Ammon's horn (tissue), 1 donor: ENCODE results near the gene FGL2.
"Not testable (repeated sequence)": the region's sequence is repeated elsewhere in the genome, so short reads cannot be mapped to it uniquely, and the experiment has no call there.

Experiments
- DNase-seq: peaks from one replicate; pipeline ENCODE4 v3.0.0-alpha.2; 2016; ENCODE audit warnings: low spot score

The FGL2 gene, protein sequence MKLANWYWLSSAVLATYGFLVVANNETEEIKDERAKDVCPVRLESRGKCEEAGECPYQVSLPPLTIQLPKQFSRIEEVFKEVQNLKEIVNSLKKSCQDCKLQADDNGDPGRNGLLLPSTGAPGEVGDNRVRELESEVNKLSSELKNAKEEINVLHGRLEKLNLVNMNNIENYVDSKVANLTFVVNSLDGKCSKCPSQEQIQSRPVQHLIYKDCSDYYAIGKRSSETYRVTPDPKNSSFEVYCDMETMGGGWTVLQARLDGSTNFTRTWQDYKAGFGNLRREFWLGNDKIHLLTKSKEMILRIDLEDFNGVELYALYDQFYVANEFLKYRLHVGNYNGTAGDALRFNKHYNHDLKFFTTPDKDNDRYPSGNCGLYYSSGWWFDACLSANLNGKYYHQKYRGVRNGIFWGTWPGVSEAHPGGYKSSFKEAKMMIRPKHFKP

DNA sequence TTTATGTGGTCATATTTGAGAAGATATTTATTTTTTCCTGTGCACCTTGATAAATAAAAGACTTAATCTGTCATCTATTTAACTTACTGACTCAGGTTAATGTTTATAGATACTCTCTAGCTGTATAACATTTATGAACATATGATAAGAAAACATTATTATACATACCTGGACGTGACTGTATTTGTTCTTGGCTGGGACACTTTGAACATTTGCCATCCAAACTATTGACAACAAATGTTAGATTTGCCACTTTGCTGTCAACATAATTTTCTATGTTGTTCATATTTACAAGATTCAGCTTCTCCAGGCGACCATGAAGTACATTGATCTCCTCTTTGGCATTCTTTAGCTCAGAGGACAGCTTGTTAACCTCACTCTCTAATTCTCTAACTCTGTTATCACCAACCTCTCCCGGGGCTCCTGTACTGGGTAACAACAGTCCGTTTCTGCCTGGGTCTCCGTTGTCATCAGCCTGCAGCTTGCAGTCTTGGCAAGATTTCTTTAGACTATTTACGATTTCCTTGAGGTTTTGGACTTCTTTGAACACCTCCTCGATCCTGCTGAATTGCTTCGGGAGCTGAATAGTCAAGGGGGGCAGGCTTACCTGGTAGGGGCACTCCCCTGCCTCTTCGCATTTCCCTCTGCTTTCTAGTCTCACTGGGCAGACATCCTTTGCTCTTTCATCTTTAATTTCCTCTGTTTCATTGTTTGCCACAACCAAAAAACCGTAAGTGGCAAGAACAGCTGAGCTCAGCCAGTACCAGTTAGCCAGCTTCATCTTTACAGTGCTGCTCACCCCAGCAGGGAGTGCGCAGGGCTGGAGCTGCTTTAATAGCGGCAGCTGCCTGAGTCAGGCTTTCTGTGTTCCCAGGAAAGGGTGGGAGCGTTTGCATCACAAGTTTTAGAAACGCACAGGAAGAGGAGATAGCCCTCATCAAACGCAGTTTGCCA is at the start of gene FGL2:
Gene FGL2 (minus strand): TSS at position 807 of the 954 bp plus-strand sequence. CDS start 26 bp downstream, at position 781.
- DNase-seq: peak; percentile 70

- no peak for DNase-seq
Measured at GRCh38 chr7:77248154-77248553, 48.5 kb upstream of the FGL2 start.

- peak; percentile 67 for DNase-seq
Measured at GRCh38 chr7:77247206-77247850, 47.7 kb upstream of the FGL2 start.

DNA sequence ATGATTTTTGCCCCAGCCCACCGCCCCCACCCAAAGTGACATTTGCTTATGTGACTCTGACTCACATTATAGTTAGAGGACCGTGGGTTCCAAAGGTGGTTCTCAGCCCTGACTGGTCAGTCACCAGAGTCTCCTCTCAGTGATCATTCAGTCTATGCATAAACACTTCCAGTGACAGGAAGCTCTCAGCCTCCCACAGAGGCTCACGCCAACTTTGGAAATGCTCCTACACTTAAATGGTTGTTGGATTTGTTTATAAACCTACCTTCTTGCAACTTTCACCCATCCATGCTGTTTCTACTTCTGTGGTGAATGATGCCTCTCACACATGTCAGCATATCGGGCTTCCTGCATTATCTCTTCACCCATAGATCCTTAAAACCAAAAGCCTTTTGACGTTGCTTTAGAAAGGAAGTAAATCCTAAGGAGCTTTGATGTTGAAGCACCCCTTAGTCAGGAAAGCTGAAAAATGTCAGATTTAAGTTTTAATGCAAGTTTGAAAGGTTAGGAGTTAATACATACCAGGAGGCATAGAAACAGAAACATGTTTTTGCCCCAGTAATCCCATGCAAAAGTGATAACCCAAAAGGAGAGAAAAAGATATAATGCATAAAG is 46.5 kb upstream of the FGL2 start:
- DNase-seq: no peak

DNA sequence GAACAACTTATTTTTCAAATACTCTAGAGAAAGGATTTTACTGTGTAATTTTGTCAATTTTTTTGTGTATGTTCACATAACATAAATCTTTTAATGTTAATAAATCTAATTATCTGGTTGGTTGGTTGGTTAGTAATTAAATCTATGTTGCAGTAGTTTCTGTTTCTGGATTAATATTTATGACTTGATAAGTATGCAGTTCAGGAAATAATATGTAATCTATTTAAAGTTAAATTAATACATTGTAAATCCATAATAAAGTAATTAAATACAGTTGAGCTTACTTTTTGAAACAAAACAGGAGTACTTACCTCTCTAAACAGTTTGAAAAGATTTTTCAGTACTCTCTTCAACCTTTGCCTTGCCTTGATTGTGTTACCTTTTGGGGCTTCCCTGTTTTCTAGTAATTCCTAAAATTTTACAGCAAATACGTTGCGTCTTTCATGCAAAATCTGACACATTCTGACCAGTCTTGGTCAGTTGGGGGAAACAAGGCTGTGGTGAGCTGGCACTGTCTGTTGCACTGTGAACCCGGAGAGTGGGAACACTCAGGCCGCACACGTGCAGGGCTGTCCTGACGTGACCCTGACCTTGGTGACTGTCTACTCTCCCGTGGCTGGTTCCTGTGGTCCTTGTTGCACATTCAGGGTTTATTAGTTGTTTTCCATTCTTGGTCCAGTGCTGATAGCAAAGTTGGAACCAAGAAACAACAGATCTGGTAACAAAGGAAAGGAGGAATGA is 45.6 kb upstream of the FGL2 start:
- DNase-seq: no peak

GRCh38 chr7:77244222-77244934 is 44.8 kb upstream of the FGL2 start:
- DNase-seq: no peak

DNA sequence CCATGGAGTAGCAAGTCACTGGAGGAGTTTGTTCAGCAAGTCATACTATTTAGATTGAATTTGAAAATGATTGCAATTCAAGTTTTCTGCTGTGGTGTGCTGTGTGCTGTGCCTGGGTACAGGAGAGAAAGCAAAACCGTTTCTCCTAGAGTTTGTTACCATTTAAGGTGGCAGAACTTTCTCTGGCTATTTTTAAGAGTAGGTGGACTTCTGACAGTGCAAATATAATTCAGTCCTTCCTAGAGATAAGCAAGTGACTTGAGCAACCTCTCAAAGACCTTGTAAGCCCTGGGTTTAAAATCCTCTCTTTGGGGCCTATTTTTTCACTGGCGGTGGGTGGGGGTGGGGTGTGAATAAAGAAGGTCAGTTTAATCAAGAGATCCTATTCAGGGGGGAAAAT is 42.9 kb upstream of the FGL2 start:
- DNase-seq: no peak

- DNase-seq: peak; percentile 53
Measured at GRCh38 chr7:77242068-77242467, 42.4 kb upstream of the FGL2 start.

- no peak for DNase-seq
Measured at GRCh38 chr7:77239471-77239870, 39.9 kb upstream of the FGL2 start.

GRCh38 chr7:77238703-77239136 is 39.1 kb upstream of the FGL2 start:
- peak; percentile 80 for DNase-seq

- DNase-seq: no peak
Measured at GRCh38 chr7:77235276-77235675, 35.7 kb upstream of the FGL2 start.

- no peak for DNase-seq
Measured at GRCh38 chr7:77232467-77232866, 32.8 kb upstream of the FGL2 start.

DNA sequence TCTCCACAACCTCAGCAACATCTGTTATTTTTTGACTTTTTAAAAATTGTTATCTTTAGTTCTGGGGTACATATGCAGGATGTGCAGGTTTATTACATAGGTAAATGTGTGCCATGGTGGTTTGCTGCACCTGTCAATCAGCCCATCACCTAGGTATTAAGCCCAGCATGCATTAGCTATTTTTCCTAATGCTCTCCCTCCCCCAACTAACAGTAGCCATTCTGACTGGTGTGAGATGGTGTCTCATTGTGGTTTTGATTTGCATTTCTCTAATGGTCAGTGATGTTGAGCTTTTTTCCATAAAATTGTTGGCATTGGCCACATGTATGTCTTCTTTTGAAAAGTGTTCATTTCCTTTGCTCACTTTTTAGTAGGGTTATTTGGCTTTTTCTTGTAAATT is 29.2 kb upstream of the FGL2 start:
- DNase-seq: not testable (repeated sequence)

- no peak for DNase-seq
Measured at GRCh38 chr7:77226357-77226839, 26.8 kb upstream of the FGL2 start.

GRCh38 chr7:77223261-77223660 is 23.6 kb upstream of the FGL2 start:
- no peak for DNase-seq

DNA sequence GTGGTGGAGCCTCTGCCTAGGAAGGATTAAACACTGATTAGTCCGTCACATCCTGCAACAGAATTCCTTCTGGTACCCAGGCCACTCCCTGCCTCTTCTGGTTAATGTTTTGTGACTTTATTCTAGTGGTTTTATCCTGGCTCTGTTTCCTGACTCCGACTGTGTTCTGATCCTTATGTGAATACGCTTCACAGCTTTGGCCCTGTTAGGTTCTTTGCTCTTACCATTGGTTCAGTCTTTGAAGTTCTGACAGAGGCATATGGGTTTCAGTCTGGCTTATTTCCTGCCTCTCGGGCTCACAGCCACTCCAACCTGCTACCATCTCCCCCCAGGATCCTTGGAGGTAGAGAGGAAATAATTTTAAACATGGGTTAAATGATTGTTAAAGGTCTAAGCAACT is 23.2 kb upstream of the FGL2 start:
- no peak for DNase-seq

DNA sequence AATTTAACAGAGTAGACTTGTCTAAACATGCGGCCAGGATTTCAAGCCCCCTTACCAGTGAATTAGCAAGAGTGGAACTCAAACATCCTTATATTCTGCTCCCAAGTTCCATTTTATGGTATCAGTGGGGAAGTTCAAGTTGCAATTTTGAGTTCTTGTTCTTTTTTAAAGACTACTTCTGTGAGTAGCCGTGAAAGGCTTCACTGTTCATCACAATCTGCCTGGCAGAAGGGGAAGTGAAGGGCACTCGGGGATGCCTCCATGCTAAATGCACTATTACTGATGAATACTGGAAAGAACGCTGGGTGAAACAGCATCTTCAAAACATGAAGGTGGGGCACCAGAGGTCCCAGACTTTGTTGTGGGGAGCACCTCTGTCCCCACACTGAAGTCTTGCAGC is 22.4 kb upstream of the FGL2 start:
- peak; percentile 53 for DNase-seq

DNA sequence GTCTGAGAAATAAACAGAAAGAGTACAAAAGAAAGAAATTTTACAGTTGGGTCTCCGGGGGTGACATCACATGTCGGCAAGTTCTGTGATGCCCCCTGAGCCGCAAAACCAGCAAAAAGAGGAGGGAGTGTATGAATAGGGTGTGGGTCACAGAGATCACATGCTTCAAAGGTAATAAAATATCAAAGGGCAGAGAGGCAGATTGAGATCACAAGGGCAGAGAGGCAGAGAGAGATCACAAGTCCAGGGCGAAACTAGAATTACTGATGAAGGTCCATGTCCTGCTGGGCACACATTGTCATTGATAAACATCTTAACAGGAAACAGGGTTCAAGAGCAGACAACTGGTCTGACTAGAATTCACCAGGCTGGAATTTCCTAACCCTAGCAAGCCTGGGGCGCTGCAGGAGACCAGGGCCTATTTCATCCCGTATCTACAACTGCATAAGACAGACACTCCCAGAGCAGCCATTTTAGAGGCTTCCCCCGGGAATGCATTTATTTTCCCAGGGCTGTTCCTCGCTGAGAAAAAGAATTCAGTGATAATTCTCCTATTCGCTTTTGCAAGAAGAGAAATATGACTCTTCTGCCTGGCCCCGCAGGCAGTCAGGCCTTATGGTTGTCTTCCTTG is 20.2 kb upstream of the FGL2 start:
- DNase-seq: not testable (repeated sequence)

DNA sequence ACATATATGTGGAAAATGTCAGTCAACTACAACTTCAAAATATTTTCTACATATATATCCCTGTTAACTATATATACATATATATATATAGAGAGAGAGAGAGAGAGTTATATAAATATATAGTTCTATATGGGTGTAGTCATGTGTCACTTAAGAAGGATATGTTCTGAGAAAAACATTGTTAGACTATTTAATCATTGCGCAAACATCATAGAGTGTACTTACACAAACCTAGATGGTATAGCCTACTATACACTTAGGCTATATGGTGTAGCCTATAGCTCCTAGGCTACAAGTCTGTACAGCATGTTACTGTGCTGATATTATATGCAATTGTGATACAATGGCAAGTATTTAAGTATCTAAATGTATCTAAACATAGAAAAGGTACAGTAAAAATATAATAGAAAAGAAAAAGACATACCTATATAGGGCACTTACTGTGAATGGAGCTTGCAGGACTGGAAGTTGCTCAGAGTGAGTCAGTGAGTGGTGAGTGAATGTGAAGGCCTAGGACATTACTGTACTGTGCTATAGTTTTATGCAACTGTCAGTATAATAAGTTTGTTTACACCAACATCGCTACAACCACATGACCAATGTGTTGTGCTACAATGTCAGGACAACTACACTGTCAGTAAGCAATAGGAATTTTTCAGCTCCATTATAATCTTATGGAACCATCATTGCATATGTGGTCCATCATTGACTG is 18.0 kb upstream of the FGL2 start:
- DNase-seq: no peak
